Left hindlimb (tissue), 1 donor: ENCODE results near the gene DDC.

Experiments used
- DNase-seq: peaks from one replicate; pipeline ENCODE4 v3.0.0-alpha.2; 2018

DDC gene

GRCh38 chr7:50409856-50410745 is 155.1 kb downstream of the DDC start:
- no peak for DNase-seq
